Measurements from ENCODE around the gene SPAG6.

Gene SPAG6

DNA sequence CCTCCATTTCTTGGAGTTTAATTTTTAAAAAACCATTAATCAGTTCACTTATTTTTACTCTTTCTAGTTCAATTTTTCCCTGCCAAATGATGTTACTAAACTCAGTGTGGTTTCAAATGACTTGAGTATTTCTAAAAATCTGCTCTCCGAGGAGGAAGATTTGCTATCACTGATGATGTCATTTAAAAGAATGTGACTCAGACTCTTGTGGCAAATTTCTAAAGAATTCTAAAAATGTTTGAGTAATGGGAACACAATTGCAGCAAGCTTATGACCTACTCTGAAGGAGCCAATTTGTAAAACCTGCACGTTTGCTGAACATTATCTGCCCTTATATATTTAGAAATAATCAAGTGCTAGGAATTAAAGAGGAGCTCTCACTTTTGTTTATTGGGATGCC lies 88.6 kb downstream of the SPAG6 start:
- DNase-seq (ENCODE audit: low read depth in 2 of 2): no peak

DNA sequence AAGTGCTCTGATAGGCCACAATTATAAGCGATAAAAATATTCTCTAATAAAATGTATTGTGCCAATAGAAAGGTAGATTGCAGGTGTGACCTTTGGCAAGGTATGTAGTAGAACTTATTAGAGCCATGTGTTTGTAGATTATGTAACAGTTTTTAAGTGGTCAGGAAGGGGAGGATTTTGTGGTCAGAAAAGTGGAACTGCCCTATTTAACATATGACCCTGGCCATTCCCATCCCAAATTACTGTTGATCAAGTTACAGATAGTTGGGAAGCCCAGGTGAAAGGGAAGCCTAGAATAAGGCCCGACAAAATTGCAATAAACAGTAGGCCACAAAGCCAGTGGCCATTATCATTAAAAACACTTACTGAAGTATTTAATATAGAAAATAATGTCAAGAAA lies 89.2 kb downstream of the SPAG6 start:
- no peak for DNase-seq (ENCODE audit: low read depth in 2 of 2)

DNA sequence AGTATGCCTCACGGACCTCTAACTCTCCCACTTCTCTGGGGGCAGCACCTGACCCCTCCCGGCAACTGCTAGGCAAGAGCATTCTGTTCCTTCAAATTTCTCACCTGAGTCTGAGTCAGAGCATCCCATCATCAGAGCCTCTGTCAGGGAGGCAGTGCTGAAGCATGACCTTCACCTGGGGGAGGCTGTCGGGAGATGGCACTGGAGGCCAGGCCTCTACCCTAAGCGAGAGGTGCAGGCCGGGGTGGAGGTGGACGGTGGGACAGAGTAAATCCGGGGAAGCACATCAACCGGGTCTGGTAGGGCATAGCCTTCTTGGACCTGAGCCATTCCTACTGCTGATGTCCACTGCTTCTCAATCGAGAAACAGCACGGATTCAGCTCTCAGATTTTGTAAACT lies 90.4 kb downstream of the SPAG6 start:
- no peak for DNase-seq (ENCODE audit: low read depth in 2 of 2)

DNA sequence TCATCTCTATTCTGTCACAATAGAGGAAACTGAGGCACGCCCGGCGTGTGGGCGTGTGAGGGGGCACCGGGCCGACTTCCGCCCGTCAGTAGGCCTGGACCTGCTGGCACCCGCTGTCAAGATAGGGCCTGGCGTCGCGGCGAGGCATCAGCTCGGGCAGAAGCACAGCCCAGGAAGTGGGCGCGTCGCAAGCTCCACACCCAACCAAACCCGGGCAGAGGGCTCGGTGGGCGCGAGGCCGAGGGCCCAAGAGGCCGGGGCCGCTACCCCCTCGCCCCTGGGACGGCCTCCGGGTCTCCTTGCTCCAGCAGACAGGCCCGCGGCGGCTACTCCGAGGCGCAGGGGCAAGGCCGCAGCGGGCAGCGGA lies 91.2 kb downstream of the SPAG6 start:
- DNase-seq (ENCODE audit: low read depth in 2 of 2): no peak

DNA sequence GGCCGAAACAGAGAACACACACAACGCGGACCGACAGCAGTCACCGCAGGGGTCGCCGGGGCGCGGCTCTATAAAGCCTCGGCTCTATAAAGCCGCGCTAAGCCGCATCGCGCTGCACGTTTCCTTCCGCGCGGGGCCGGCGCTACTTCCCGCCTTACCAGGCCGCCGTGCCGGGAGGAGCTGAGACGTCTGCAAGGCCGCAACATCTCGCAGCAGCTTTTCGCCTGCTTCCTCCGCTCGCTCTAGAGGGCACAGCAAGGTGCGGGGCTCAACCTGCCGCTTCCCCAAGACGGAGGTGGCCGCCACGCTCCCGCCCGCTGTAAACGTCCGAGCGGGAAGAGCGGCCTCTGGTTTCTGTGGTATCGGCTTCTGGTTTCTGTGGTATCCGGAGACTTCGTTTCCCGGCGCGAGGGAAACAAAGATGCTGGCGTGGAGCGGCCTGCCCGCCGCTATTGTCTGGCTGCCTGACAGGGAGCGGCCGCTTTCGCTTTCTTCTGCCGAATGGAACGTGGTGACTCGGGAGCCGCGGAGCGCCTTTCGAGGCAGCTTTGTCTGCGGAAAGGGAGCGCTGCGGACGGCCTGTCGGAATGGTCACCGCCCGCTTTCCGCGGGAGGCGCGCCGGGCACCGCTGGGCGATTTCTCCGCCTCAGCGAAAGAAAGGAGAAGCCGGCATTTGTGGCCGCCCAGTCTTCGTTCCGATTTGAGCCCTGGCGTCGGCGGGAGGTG lies 91.8 kb downstream of the SPAG6 start:
- DNase-seq (ENCODE audit: low read depth in 2 of 2): peak; percentile 84 to 87

DNA sequence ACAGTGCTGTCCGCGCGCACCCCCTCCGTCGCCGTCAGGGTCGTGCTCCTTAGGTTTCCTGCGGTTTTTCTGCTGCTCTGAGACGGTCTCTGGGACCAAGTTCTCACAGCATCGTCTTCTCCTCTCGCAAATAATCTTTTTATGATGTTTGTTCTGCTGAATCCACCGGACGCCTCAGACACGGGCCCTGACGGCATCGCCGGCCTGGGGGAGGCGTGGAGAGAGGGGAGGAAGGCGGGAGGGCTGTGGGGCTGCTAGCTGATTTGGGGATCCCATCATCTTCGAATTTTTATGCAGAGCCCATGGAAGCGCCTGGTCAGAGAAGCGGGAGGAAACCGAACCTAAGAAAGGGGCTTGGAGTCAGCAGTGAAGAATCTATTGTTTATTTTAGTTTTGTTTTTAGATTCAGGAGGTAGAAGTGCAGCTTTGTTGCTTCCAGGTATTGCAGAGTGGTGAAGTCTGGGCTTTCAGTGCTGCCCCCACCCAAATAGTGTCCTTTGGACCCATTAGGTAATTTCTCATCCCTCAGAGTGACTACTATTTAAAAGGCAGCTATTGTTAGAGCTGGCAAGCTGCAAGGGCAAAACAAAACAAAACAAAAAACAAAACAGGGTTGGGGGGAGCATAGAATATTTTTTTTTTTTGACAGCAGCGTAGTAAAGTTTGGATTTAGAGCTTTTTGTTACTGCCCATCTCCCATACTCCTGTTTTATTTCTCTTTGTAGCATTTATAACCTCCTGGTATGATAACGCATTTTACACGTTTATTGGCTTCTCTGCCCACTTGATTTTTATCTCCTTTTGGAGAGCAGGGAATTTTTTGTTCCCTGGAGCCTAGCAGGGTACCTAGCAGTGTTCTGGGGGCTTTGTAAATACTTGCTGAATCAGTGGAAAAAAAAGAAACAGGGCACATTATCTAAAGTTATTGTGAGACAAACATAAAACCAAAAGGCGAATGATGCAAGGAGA lies 92.6 kb downstream of the SPAG6 start:
- peak in 1 of 2 donors; percentile 17 for DNase-seq (ENCODE audit: low read depth in 2 of 2)

DNA sequence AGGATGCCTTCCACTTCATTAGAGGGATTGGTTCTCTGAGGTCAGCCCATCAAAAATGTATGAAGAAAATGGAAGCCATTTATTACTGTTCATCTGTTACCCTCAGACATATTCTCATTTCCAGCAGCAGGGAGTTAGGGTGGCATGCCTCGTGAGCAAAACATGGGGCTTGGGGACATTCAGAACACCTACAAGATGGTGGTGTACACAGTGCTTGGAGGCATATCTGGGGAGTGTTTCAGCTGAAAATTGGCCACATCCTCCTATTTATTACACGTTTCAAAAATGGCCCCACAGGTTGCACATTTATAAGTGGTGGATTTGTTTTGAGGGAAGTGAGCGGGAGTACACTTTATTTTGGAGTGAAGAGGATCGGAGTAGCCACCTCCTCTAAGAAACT lies 93.4 kb downstream of the SPAG6 start:
- DNase-seq (ENCODE audit: low read depth in 2 of 2): no peak

DNA sequence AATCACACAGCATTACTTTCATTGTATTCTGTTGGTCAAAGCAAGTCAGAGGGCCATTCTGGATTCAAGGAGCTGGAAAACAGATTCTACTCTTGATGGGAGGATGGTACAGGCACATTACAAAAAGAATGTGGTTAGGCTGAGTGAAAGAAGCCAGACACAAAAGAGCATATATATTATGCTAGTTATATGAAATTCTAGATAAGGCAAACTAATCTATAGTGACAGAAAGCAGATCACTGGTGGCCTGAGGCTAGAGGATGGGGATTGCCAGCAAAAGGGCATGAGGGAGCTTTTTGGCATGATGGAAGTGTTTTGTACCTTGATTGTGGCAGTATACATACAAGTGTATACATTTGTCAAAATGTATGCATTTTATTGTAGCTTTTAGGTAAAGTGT lies 96.8 kb downstream of the SPAG6 start:
- no peak for DNase-seq (ENCODE audit: low read depth in 2 of 2)

DNA sequence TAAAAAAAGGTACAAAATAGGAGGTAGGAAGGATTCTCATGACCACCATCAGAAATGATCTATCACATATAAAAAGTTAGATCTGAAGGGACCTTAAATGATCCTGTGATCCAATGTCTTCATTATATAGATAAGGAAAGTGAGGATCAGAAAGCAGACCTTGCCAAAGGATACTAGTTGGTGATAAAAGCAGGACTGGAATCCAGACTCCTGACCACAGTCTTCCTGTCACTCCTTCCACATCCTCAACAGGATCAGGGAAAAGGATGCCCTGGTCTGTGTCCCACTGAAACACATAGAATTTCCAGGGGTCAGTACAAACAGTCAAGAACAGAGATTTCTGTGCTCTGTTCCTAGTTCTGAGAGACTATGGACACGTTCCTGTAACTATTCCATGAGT lies 97.2 kb downstream of the SPAG6 start:
- no peak for DNase-seq (ENCODE audit: low read depth in 2 of 2)

DNA sequence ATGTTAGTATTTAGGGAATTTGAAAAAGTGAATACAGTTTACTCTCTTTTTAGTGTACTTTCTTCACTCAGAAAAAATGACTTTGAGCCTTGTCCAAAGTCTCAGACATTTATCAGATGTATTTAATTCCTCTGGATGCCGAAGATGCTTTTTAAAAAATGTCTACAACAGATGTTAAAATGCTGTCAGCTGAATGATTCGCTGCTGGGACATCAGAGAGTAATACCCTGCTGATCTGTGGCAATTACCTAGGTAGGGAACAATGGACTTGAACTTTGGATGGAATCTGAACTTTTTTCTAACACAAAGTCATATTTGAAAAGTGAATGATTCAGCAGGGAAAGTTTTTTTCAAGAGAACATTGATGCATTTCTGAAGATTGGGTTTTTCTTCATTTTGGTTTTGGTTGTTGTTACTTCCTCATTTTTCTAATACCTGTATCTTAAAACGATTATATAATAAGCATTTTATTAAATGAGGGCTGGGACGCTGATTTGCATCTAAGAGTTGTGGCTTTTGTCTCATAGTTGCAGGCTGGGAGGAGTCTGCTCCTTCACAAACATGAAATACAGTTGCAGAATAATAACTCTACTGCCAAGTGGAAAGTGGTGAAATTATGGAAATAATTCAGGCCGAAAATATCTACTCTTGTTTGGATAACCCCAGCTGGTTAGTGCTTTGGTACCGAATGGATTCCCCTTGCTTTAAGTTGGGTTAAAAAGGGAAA lies 98.0 kb downstream of the SPAG6 start:
- DNase-seq (ENCODE audit: low read depth in 2 of 2): no peak

DNA sequence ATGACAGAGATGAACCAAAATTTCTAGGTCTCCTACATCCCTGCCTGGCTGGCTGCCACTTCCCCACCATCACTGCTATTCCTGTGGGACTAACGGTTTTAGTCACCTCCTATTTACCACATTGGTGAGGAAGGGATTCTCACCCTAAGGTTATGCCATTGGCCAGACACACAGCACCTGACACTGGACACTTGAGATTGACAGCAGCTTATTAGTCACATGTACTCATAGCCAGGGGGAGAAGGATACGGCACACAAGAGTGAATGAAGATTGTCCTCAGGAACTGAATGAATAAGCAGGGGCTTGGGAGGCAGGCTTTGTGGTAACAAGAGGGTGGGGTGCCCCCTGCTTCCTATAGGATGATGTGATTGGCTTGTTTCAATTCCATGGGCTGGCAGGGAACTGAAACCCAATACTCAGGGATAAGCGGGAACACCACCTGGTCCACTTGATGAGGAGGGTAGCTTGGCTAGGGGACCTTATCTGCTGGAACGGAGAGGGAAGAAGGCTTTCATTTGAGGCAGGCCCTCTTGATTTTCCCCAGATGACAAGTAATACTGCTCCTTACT lies 99.0 kb downstream of the SPAG6 start:
- DNase-seq (ENCODE audit: low read depth in 2 of 2): no peak

DNA sequence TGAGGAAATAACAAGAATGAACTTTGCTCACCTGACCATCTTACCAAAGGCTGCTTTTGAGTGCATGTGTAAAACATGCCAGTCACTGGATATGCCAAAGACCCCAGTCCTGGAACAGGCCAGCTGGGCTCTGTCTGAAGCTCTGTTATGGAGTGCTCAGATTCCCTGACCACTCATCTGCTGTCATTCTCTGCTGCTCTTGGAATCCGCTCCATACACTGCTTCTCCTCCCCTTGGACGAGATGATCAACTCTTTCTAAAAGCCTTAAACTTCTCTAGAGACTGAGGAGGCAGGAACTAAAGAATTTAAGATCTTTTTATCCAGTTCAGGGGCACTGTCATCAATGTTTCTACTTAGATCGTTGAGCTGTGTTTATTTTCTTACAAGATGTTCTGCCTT lies 100.2 kb downstream of the SPAG6 start:
- no peak for DNase-seq (ENCODE audit: low read depth in 2 of 2)

DNA sequence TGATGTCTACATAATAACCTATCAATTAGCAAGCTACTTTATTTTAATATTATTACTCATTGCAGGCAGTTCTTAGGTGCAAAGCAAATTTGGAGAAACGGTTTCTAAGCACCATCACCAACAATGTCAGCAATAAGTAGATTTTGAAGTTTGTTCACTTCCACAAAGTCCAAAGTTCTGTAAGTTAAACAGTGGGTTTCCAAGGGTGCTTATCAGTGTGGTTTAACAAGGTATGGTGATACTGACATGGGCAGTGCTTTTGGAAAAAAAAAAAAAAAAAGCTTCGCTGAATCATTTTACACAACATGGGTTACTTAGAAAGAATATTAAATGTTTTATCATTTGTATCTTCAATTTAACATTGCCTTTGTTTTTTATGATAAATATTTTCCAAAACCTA lies 101.8 kb downstream of the SPAG6 start:
- no peak for DNase-seq (ENCODE audit: low read depth in 2 of 2)

DNA sequence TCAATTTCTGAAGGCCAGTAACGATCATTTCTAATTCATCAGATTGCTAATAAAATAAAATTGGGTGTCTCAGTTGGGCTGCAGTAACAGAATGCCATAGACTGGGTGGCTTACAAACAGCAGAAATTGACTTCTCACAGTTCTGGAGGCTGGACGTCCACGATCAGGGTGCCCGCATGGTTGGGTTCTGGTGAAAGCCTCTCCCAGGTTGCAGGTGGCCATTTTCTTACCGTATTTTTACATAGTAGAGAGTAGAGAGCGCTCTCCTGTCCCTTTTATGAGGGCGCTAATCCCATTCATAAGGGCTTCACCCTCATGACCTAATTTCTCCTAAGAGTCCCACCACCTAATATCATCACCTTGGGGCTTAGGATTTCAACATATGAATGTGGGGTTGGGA lies 106.0 kb downstream of the SPAG6 start:
- DNase-seq (ENCODE audit: low read depth in 2 of 2): no peak

DNA sequence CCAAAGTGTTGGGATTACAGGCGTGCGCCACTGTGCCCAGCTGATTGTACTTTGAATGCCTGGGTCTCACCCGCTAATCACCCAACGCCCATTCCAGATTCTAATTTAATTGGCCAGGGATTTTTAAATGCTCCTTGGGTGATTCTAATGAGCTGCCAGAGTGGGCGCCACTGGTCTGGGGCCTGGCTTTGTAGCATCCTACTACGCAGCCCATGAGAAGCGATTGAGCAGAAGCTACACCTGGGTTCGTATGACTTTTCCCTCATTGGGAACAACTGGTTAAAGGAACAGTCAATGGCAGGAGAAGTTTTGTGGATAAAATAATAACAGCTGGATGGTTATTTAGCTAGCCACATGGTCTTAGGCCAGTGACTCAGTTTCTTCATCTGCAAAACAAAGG lies 108.0 kb downstream of the SPAG6 start:
- no peak for DNase-seq (ENCODE audit: low read depth in 2 of 2)

DNA sequence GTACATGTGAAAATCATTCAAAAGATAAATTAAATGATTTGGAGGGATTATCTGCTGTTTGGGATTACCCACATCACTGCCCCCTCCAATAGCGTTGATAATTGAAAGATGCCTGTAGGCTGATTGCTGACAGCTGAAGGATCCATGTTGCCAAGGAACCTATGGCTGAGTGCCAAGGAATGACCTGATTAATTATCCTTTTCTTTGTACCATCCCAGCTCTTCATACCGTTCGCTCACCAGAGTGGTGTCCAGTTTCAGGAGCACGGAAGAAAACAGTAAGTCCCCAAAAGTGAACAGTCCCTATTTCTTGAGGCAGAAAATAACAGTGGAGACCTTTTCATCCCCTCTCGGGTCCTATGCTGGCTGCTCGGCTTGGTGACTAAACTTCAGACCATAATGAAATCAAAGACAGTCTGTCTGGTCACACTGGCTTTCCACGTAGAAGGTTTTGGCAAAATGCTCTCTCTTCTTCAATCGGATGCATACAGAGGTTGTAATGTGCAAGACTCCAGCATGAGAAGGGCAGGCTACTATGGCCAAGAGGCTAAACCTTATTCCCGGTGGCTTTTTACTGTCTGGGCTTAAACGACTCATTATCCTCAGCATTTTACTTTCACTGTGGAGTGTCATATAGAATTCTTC lies 108.8 kb downstream of the SPAG6 start:
- no peak for DNase-seq (ENCODE audit: low read depth in 2 of 2)

DNA sequence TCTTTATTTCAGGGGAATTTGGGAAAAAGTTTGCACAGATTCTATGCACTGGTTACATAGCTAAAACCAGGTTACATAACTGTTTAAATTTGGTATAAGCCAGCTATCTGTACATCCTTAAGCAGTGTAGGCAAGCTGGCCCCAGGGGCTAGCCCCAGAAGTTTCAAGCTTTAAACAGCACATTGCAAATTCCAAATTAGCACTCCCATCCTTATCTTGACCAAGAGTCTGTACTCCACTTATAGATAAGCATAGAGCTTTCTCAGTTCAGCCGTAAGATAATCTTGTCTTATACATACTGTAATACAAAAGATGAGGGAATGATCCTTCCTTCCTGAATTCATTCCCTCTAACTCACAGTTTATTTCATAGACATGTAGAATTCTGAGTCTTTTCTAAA lies 109.3 kb downstream of the SPAG6 start:
- DNase-seq (ENCODE audit: low read depth in 2 of 2): no peak

DNA sequence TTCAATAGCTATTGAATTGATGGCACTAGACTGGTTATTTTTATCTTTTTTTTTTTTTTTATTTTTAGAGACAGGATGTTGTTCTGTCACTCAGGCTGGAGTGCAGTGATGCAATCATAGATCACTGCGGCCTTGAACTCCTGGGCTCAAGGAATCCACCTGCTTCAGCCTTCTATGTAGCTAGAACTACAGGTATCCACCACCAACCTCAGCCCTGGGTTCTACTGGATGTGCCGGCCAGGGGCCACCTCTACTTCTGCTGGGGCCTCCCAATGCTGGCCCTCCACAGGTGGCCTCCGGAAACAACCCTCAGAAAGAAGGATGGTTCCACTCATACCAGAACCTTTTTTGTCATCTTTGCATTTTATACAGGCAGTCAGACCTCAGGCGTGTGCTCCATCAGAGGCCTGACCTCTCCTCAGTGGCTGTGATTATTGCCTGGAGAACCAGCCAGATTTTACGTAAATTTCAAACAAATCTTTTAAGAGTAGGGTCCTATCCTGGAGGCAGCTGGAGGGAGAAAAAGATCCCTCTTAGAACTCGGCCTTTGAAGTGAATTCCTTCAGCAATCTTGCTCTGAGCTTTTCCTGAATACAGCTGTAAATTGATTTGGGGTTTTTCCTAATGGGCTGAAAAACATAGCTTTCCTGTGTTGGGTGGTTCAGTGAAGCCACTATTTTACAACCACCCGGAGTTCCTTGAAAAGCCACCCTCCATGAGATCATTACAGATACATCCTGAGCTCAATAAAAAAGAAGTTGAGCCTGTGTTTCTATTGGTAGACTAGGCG lies 110.0 kb downstream of the SPAG6 start:
- no peak for DNase-seq (ENCODE audit: low read depth in 2 of 2)

DNA sequence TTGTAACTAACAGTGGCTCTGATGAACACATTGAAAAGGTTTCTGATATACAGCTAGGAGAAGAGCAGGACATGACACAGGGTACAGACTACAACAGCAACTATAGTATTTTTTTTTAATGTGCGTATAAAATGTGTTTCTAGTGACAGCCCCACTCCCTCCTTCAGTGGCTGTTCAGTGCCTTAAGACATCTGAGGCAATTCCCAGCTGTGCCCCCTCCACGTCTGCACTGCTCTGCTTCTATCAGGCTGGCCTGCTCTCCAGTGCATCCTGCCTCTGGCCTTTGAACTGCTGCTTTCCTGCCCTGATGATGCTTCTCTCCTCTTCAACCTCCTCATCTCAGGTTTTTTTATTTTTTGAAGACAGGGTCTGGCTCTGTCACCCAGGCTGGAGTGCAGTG lies 111.2 kb downstream of the SPAG6 start:
- no peak for DNase-seq (ENCODE audit: low read depth in 2 of 2)

DNA sequence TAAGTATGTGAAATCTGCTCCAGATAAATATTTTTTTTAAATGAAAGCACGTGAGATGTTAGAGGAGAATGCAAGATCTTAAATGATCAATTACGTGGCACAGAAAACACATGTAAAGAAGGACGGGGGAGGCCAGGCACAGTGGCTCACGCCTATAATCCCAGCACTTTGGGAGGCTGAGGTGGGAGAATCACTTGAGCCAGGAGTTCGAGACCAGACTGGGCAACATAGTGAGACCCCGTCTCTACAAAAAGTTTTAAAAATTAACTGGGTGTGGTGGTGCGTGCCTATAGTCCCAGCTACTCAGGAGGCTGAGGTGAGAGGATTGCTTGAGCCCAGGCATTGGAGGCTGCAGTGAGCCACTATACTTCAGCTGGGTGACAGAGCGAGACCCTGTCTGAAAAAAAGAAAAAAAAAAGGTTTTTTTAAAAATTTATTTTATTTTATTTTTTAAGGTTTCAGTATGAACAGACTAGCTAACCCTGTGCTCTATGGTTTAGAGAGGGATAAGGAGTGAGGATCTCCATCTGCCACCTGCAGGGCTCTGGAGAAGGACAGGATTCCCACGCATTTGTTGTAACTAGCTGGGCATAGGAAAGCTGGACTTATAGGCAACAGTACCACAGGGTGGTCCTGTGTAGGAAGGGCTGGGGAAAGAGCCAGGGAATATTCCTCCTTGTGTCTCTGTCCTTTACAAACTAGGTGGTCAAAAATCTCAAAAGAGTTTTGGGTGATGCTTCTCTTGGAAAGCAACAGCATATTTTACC lies 113.2 kb downstream of the SPAG6 start:
- DNase-seq (ENCODE audit: low read depth in 2 of 2): no peak
